NT2/D1 (cell line): ENCODE measurements around the gene DDB1.
A peak's percentile ranks its signal among the peaks of the same experiment; 100 is the strongest.

Source experiments
- YY1 ChIP-seq: IDR thresholded peaks from 2 replicates; pipeline ENCODE4 v1.6.1; 2011; ENCODE audit not compliant: insufficient read length, insufficient read depth
- ZNF274 ChIP-seq: IDR thresholded peaks from 2 replicates; pipeline ENCODE4 v1.6.1; 2011; ENCODE audit warnings: mild to moderate bottlenecking, low read depth, low read length

- TF ChIP-seq YY1 (peak; percentile 85), ZNF274 (no peak)
Measured at GRCh38 chr11:61361741-61362541, 29.0 kb upstream of the DDB1 start, which contains the start of the genes CYB561A3 and TMEM138.
